Ishikawa (cell line): ENCODE results near the gene SLC22A31.

ENCODE experiments used
- CEBPB ChIP-seq: IDR thresholded peaks from 2 replicates; pipeline ENCODE4 v1.6.1; 2012
- CREB1 ChIP-seq: IDR thresholded peaks from 2 replicates; pipeline ENCODE4 v1.6.1; 2012; ENCODE audit warnings: low read depth
- EGR1 ChIP-seq: IDR thresholded peaks from 2 replicates; pipeline ENCODE4 v1.6.1; 2012
- EP300 ChIP-seq: IDR thresholded peaks from 2 replicates; pipeline ENCODE4 v1.6.1; 2012; ENCODE audit warnings: borderline replicate concordance
- FOXM1 ChIP-seq: IDR thresholded peaks from 2 replicates; pipeline ENCODE4 v1.6.1; 2012; ENCODE audit warnings: low read depth, borderline replicate concordance
- MAX ChIP-seq: IDR thresholded peaks from 2 replicates; pipeline ENCODE4 v1.6.1; 2012
- NFIC ChIP-seq: IDR thresholded peaks from 2 replicates; pipeline ENCODE4 v1.6.1; 2012
- RAD21 ChIP-seq: IDR thresholded peaks from 2 replicates; pipeline ENCODE4 v1.6.1; 2012; ENCODE audit warnings: low read depth
- TAF1 ChIP-seq: IDR thresholded peaks from 2 replicates; pipeline ENCODE4 v1.6.1; 2012; ENCODE audit warnings: low read depth, mild to moderate bottlenecking
- TCF12 ChIP-seq: IDR thresholded peaks from 2 replicates; pipeline ENCODE4 v1.6.1; 2012; ENCODE audit warnings: low read depth
- TEAD4 ChIP-seq: IDR thresholded peaks from 2 replicates; pipeline ENCODE4 v1.6.1; 2012
- YY1 ChIP-seq: IDR thresholded peaks from 2 replicates; pipeline ENCODE4 v1.6.1; 2012; ENCODE audit warnings: low read depth
- ZBTB7A ChIP-seq: IDR thresholded peaks from 2 replicates; pipeline ENCODE4 v1.6.1; 2012; ENCODE audit warnings: low read depth
- TF ChIP-seq, protein P1 (sequence below): IDR thresholded peaks from 2 replicates; pipeline ENCODE4 v1.6.1; 2012
- TF ChIP-seq, protein P2 (sequence below): IDR thresholded peaks from 2 replicates; pipeline ENCODE4 v1.6.1; 2012; ENCODE audit warnings: low read depth, mild to moderate bottlenecking

The SLC22A31 gene

DNA sequence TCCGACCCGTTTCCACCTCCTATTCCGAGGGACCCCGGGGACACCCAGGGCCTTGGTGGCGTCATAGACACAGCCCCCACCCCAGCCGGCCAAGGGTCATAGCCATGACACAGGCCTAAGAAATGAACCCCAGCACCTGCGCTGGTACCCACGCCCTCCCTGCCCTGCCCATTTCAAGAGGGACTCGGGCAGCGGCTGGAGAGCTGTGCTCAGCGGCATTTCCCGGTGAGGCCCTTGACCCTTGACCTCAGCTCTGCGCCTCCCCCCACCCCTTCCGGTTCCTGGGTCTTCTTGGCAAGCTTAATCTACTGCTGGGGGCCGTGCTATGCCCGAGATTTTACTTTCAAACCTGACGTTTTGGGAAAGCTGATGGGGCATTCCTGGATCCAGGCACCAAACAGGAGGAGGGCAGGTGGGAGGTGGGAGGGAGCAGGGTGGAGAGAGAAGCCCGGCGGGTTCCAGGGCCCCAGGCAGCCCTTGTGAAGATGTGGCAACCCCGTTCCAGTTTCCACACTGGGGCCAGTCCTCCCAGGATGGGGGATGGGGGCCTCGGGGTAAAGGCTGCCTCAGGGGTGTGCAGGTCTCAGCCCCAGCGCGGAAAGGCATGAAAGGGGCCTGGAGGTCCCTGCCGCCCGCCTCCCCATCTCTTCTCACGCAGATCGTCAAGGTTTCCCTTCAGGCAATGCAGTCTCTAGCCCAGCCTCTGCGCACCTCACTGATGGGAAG lies at the start of gene SLC22A31:
Gene SLC22A31, minus strand, starts transcription at position 414 of the 726 bp plus-strand sequence. Its CDS starts 36 bp downstream, at position 378.
- TF ChIP-seq RAD21 (no peak), YY1 (no peak), FOXM1 (no peak), EP300 (no peak), TEAD4 (no peak)
- TF ChIP-seq, protein P1, sequence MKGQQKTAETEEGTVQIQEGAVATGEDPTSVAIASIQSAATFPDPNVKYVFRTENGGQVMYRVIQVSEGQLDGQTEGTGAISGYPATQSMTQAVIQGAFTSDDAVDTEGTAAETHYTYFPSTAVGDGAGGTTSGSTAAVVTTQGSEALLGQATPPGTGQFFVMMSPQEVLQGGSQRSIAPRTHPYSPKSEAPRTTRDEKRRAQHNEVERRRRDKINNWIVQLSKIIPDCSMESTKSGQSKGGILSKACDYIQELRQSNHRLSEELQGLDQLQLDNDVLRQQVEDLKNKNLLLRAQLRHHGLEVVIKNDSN, result no peak
- TF ChIP-seq, protein P2, sequence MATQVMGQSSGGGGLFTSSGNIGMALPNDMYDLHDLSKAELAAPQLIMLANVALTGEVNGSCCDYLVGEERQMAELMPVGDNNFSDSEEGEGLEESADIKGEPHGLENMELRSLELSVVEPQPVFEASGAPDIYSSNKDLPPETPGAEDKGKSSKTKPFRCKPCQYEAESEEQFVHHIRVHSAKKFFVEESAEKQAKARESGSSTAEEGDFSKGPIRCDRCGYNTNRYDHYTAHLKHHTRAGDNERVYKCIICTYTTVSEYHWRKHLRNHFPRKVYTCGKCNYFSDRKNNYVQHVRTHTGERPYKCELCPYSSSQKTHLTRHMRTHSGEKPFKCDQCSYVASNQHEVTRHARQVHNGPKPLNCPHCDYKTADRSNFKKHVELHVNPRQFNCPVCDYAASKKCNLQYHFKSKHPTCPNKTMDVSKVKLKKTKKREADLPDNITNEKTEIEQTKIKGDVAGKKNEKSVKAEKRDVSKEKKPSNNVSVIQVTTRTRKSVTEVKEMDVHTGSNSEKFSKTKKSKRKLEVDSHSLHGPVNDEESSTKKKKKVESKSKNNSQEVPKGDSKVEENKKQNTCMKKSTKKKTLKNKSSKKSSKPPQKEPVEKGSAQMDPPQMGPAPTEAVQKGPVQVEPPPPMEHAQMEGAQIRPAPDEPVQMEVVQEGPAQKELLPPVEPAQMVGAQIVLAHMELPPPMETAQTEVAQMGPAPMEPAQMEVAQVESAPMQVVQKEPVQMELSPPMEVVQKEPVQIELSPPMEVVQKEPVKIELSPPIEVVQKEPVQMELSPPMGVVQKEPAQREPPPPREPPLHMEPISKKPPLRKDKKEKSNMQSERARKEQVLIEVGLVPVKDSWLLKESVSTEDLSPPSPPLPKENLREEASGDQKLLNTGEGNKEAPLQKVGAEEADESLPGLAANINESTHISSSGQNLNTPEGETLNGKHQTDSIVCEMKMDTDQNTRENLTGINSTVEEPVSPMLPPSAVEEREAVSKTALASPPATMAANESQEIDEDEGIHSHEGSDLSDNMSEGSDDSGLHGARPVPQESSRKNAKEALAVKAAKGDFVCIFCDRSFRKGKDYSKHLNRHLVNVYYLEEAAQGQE, result no peak

DNA sequence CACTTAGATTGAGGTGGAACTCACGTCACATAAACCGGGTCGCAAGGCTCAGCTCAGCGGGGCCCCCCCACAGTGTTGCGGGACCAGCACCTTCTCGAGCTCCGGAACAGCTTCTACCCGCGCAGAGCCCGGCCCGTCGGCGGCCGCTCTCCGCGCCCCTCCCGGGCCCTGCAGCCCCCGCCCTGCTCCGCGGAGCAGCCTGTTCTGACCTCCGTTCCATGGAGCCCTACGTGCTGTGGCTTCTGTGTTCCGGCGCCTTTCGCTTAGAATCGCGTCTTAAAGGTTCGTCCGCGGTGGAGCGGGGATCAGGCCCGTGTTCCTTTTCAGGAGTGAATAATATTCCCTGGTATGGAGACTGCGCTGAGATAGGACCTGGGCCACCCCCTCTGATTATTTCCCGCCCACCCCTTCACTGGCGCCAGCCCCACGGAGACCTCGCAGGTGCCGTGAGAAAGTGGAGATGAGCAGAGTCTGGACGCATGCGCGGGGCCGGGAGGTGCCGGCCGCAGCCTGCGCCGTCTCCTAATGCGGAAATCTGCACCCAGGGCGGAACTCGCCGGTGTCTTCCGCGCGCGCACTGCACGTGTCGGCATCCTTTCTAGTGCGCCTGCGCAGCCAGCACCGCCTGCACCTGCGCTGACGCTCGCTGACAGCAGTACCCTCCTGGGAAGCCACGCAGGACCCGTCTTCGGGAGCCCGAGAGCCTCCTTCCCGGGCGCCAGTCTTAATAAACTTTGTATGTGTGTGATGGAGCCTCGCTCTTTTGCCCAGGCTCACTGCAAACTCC lies 48.1 kb upstream of the SLC22A31 start:
- TF ChIP-seq CEBPB, result no peak
- no peak for TF ChIP-seq EP300
- no peak for TF ChIP-seq EGR1
- no peak for TF ChIP-seq NFIC

DNA sequence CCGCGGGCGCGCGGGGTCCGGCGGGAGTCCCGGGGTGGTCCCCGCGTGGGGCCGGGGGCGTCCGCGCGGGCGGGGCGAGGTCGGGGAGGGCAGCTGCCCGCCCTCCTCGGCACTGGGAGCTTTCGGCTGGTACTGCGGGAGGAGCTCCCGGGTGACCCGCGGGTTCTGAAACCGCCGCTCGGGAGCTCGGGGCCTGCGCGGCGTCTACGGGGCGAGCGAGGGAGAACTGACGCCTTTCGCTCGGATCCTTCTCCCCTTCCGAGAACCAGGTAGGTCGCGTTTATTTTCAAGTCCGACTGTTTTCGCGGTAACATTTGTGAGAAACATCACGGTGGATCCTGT lies 47.4 kb upstream of the SLC22A31 start:
- 0 out of 2 replicates have a peak, but pooled peaks have one; percentile 40 for TF ChIP-seq ZBTB7A

GRCh38 chr16:89246903-89247733 lies 46.8 kb upstream of the SLC22A31 start:
- TF ChIP-seq ZBTB7A, result peak; percentile 9; the same call in 1 of the 2 replicates
- peak; percentile 71 for TF ChIP-seq MAX
- TF ChIP-seq, protein P2, result no peak

GRCh38 chr16:89246383-89246902 lies 46.1 kb upstream of the SLC22A31 start:
- TF ChIP-seq EGR1 (no peak), CREB1 (no peak), NFIC (no peak)
- TF ChIP-seq, protein P1, result no peak

- TF ChIP-seq ZBTB7A (no peak), EGR1 (no peak), TEAD4 (no peak), CREB1 (no peak), EP300 (no peak), RAD21 (no peak), CEBPB (no peak), FOXM1 (no peak), TCF12 (no peak), YY1 (no peak), NFIC (no peak), MAX (no peak), TAF1 (no peak)
- TF ChIP-seq, protein P2, result no peak
- TF ChIP-seq, protein P1, result no peak
These were observed 44.4 kb upstream of the SLC22A31 start for GRCh38 chr16:89244754-89245153.
